HG03354 (cell line): ENCODE measurements around the gene PDCD4.

ENCODE experiments used
- ATAC-seq: cut with Tn5 transposase; IDR thresholded peaks from one replicate; pipeline ENCODE4 v1.9.1; 2021; ENCODE audit warnings: mild to moderate bottlenecking; ENCODE audit not compliant: unreplicated experiment, poor library complexity, severe bottlenecking

The PDCD4 gene

DNA sequence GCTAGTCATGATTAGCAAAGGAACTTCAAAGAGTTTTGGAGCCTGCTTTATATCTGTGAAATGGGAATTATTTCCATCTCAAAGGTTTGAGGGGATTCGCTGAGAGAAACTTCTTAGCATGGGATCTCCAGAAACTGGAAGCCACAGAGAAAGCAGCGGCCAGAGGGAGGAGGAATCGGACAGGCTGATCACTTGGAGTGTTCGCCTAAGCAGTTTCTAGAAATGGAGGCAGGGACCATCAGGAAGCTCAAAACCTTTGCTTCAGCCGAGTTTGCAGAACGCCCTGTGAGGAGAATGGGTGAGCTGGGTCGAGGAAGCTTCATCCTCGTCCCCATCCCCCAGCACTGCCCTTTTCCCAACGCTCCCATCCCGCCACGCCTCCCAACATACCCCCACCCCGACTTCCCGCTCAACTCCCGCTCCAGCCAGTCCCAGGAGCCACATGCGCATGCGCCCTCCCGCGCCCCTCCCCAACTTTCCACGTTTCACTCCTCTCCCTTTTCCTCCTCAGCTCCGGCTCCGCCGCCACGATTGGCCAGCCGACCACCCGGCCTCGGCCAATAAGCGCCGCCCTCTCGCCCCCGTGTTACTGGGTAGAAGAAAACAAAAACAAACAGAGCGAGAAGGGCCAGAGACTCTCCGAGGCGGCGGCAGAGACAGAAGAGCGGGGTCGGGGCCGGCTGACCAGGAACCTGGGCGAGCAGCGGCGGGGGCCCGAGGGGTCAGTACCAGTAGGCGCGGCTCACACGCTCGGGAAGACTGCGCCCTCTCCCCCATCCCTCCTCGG lies at the start of gene PDCD4:
PDCD4 (plus strand) TSS at position 631 of the 787 bp plus-strand sequence. CDS start 4,100 bp downstream, outside the sequence.
- ATAC-seq = peak; percentile 80

DNA sequence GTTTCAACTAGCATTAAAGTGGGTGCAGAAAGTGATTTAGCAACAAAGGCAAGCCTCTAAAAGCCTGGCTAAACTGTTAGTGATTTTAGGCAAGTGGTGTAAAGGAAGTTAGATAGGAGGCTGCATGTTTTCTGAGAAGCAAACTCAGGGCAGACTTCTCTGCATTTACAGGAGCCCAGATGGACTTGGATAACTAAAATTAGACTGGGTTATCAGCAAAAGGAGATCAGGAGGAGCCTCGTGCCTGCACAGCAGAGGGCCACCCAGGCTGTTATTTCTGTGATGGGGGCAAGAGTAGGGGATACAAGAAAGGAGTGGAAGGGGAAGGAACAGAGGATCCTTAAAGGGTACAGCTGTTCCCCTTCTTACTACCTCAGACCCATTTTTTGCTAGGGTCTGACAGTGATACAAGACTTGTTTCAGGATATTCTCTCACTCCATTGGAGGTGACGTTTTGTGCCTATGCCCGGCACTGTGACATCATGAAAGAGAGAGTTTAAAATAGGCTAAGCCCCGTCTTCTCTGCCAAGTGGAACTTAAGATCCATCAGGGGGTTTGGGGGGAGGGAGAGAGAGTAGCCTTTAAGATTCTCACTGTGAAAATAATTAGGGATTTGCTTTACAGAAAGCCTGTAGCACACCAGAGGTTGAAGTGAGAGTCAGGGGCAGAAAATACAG lies 49.6 kb upstream of the PDCD4 start:
- no peak for ATAC-seq

DNA sequence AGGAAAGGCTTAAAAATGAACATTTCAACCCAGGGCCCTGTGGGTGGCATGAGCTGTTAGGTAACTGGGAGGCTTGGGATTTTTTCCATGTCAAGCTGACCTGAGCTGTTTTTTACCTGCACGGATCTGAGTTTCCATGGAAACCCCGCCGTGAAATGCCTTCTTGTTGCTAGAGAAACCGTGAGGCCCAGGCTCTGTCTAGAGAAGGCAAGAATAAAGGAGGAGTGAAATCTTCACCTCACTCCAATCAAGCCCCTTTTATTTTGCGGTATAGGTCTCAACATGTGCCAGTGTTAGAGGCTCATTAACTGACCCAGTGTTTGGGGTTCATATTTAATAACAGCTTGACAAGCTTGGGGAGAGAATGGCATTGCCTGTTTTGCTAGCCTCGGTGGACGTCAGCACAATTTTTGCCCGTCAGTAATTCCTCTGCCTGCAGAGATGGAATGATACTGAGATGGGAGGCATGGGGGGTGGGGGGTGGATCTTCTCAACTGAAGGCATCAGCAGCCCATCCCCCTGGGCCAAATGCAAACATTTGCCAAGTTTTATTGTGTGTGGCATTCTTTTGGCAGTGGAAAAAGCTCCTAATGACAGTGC lies 48.9 kb upstream of the PDCD4 start:
- no peak for ATAC-seq

DNA sequence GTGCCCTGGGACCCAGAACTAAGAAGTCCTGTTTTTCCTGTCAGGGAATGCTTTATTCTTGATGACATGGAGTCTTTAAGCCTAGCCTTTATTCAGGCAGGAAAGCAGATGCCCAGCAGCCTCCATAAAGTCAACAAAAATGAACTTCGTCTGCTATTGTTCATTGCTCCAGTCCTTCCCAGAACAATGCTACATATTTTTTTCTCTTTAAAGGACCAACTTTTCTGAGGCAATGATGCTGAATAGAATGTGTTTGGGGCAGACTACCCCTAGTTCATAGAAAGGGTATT lies 47.6 kb upstream of the PDCD4 start:
- ATAC-seq = no peak

DNA sequence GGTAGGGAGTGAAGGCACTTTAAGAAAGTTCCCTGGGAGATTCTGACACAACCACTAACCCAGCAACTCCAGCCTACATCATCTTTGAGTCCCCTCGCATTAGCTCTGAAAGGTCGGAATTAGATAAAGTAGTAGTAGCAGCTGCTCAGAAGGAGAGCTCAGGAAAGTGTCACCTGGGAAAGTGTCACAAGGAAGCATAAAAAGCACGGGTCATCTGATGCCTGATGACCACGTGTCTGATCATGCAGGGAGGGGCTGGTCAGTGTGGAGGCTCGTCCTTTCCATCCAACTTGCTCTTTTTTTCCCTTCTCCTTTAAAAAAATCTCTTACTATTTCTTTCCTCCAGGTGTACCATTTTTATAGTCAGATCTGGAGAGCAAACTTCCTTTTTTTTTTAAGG lies 47.1 kb upstream of the PDCD4 start:
- no peak for ATAC-seq

DNA sequence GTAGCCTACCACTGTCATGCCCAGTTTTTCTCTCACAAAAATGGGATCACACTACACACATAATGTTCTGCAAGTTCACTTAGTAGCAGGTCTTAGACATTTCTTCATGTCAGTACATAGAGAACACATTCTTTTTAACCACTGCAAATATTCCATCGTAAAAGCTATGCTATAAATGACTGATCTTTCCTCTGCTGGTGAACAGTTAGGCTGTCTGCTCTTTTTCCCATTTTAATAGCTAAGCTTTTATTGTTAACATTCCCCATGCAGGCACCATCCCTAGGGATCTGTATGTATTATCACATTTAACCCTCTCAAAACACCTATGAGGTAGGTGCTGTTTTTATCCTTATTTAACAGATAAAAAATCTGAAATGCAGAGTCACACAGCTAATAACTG lies 46.2 kb upstream of the PDCD4 start:
- ATAC-seq = no peak

DNA sequence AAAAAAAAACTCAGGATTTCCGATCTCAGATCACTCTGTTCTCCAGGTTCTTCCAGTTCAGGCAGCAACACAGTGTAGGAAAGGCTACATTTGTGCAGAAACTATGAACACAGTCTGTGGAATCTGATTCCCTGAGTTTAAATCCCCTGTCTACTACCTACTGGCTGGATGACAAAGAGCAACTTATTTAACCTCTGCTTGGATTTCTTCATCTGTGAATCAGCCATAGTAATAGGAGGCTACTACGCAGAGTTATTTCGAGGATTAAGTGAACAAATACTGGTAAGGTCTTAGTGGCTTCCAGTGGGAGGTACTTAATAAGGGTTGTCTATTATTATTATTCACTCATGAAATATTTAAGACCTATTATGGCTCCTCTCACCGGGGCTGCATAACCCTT lies 44.3 kb upstream of the PDCD4 start:
- no peak for ATAC-seq

DNA sequence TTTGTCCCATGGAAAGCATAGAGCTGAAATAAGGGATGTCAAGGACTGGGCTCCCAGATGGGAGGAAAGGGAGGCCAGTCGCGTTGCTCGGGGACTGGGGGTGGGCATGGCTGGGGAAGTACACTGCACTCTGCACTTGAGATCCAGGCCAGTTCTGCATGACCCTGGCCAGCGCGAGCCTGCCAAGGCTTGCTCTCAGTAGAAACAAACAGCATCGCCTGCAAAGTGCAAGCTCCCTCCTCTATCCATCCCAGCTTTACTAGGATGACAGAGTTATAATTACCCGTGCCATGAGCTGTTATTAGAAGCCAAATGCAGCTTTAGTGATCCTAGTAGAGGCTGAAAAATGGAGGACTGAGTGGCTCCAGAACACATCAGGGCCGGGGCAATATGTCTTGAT lies 43.9 kb upstream of the PDCD4 start:
- ATAC-seq = no peak

DNA sequence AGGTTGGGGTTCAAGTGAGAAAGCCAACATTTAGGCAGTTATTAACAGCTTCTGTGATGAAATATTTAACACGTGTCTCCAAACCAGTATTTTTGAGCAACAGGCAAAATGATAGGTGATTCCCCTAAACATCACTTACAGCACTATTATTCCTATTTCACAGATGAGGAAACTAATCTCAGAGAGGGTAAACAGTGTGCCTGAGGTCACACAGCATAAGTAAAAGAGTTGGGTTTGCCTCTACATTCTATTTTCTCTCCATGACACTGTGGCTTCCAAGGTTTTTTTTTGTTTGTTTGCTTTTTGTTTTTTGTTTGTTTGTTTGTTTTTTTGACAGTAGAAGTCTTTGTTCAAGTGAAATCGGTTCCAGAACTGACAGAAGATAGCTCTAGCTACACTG lies 43.2 kb upstream of the PDCD4 start:
- ATAC-seq = no peak

DNA sequence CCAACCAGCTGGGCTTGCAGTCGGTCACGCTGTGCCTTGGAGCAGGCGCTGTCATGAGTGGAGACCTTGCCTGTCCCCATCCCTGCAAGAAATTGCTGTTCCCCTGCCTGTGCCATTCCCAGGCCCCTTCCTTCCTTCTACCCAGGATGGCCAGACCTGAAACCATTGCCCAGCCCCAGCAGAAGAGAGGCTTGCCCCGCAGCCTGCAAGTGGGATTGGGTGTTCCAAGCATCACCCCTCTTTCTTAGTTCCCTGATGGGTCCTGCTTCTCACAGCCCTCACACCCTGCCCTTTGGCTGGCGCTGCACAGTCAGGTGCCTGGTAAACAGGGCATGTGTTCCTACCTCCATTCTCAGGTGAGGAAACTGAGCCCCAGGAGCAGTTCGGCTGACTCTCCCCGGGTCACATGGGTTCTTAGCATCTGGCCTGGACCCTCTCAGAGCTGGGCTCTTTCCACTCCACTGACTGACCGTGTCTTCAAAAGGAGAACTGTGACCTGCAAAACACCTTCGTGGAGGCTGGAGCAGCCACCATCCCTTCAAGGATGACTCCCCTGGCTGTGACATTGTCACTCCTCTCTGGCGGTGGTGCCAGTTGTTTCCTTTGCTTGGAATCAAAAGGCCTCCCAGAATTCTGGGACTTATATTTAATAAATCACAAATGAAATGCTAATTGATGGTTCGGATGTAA lies 41.9 kb upstream of the PDCD4 start:
- no peak for ATAC-seq

DNA sequence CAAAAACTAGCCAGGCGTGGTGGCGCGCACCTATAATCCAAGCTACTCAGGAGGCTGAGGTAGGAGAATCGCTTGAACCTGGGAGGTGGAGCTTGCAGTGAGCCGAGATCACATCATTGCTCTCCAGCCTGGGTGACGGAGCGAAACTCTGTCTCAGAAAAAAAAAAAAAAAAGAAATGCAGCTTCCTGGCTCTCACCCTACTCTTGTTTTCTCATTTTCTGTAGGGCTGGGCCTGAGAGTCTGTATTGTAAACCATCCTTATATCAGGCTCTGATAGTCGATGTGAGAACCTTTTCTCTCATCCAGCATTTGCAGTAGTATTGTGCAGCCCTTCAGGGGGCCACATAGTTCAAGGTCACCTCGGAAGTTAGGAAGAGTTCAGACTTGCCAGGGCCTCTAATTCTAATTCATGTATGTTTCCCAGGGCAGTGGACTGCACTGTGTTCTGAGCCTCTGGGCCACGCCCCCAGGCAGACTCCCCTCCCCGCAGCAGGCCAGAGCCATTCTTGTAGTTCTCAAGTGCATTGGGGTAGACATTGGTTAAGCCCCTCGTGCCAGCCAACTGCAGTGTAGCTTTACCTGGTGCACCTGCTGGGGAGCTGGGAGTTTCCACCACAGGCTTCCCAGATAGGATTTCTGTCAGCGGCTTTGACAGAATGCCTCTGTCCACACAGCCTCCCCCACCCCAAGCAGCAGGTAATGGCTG lies 38.3 kb upstream of the PDCD4 start:
- ATAC-seq = no peak

DNA sequence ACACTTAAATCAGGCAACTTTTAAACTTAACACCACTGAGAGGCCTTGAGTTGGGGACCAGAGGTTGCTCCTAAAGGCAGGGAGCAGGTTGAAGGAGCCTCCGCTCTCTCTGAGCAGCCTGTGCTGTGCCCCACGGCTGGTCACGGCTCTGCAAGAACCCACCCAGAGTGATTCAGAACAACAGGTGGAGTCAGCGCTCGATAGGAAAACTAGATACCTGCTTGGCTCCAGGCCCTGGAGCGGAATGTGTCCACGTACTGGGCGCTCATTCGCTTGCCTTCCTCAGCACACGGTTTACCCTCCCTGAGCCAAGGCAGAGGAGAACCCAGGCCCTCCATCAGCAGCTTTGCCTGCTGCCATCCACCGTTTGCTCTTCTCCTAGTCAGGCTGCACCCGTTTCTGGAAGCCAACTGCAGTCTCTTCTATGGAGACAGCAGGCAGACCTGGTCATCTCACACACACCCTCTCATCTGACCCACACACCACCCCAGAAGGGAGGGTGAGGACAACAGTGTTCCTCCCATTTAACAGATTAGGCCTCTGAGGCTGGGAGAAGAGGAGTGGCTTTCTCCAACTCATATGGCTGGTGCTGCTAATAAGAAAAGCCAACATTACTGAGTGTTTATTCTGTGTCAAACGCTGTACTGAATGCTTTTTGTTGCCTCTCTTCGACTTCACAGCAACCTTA lies 37.6 kb upstream of the PDCD4 start:
- no peak for ATAC-seq

DNA sequence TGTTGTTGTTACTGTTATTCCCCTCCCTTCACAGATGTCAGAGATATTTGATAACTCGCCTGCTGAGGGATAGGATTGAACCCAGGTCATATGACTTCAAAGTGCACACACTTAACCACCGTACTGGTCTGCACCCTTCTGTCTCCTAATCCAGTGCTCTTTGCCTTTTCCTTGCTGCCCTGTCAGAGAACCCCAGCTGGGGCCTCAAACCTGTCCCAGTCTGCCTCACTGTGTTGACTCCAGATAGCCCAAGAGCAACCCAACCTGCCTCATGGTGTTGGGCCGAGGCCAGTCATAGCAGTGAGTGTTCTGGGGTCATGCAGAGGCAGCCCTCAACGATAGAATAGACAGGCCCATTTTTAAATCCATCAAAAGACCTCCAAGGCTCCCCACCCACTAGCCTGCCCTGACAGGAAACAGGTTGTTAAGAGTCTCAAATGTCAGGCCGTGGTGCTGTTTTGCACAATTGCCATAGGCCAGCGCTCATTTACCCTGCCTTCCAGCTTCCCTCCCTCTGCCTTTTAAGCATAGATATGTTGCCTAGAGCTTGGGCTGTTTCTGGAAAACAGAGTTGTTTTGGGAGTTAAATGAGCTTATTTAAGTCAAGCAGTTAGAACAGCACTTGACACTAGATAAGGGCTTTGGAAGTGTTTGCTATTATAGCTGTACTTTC lies 37.0 kb upstream of the PDCD4 start:
- ATAC-seq = no peak

DNA sequence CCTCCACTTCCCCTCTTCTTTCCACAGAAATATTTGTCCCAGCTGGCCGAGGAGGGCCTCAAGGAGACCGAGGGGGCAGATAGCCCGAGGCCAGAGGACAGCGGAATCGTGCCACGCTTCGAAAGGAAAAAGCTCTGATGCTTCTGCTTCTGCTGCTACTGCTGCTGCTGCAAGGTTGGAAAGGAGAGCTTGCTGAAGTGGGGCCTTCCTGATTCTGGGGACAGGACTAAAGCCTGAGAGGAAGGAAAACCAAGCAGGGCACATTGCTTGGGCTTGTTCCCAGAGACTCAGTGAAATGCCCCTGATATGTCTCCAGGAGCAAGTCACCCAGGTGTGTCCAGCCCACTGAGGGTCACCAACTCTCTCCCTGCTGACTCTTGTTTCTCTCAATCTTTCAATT lies 35.9 kb upstream of the PDCD4 start:
- no peak for ATAC-seq

DNA sequence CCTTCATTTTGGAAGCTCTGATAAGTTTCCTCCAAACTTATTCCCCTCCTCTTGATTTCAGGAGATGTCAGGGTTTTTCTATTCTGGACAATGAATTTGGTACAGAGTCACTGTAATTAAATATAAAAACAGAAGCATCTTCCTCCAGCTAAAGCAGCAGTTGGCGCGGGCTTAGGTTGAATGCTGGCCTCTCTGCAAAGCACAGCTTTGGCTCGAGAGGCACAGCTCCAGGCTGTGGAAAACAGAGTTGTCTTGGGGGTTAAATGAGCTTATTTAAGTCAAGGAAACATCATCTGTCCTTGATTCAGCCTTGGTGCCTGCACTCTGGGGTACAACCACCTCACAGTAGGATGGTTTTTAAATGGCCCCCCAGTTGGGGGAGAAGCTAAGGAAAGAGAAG lies 35.0 kb upstream of the PDCD4 start:
- no peak for ATAC-seq

DNA sequence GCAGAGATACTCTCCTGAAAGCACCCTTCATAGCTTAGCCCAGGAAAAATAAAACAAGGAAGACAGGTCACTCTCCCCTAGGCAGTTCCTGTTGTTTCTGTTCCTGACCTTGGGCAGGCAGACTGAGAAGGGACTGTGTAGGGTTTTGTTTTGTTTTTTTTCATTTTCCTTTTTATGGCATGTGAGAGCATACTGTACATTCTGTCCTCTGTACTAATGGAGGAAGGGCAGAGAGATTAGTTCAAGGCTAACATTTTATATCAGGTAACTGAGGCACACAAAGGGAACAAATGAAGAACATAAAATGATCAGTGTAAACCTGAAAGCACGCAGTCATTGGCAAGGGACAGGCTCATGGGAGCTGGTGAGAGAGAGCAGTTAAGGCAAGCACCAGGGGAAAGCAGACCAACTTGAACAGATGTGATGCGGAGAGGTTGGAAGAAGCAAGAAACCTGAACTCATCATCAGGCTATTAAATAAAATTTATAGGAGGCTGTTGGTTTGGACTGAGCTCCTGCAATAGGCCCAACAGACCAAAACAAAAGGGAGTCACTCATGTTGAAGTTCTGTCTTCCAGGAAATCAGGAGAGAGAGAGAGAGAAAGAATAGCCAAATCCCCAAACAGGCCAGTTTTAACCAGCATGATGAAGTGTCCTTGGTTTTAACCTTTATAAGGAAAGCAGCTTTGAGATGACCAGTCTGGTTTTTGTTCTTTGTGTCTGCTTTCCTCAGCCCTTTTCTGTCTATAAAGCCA lies 34.1 kb upstream of the PDCD4 start:
- no peak for ATAC-seq

DNA sequence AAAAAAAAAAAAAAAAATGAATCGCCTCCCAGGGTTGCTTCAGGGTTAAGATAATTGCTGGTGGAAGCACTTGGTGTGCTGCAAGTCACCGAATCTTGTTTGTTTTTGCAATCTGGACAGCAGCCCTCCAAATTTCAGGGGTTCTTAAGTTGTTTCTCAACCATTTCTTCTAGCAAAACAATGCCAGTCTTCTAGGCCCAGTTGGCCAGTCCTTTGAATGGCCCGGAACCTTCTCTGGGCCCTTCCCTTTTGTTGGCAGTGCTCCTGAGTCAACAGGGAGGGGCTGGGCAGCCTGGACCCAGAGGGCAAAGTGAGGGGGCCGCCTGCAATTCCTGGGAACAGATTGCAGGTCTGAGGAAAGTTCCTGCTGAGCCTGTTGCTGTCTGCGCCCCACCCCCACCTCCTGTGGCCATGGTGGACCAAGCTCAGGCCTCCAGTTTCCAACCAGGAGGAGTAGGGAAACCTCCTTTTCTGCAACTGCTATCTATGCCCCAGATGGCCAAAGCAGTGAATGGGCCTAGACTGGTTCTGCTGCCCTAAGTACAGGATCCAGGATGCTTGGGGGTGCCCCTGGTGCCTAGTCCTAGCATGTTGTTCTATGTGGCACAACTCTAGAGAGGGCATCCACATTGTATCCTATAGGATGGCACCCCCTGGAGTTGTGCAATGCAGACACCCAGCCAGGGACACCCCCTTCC lies 31.4 kb upstream of the PDCD4 start:
- ATAC-seq = no peak

DNA sequence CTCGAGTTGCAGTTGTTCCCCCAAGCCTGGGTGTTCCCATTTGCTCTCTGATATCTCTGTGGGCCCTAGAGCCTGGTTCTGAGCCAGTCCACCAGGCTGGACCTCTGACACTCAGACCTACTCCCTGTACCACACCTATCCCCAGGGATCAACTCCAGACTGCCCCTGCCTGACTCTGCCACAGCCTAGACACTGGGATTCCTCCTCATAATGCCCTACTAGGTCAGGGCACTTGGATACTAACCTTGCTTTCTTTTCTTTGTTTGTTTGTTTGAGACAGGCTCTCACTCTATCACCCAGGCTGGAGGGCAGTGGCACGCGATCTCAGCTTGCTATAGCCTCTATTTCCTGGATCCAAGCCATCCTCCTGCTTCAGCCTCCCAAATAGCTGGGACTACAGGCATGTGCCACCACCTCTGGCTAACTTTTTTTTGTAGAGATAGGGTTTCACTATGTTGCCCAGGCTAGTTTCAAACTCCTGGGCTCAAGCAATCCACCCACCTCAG lies 30.8 kb upstream of the PDCD4 start:
- ATAC-seq = no peak
